ENCODE data around the gene TAF6. TPM values are rescaled to one million over a fixed set of nuclear protein-coding genes. Genes with fewer than 3 reads are reported as not detected.
A peak's percentile ranks its signal among the peaks of the same experiment; 100 is the strongest.

Gene TAF6
- total RNA-seq, 2 experiments from 2014 or later: 60.1 to 65.5 TPM

DNA sequence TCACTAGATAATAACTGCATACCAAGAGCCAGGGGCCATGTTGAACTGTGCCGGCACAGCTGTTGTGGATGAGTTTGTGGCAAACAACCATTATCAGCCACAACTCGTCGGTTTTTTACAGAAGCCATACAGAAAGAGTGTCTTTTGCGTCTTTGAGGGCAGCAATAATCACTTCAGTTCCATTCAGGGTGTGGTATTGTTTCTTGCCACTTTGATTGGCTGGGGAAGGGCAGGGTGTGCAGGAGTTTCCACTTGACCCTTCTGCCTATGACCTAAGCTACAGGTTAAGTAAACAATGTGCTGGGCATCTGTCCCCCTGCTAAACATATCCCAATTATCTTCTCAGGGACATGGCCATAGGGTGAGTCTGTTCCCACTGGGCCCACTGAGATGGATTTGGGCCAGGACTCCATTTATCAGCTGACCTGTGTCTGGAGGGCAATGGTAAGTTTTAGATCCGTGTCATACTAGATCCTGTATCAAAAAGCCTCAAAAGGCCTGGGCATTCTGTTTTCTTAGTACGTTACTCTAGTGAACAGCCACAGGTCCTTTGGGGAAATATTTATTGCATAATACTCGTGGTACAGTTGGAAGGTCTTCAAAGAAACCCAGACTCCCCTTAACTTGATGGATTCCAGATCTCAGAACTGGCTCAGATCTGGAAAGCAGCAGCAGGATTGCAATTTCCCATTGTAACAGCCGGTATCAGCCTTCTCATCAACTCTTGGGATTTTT lies 53.5 kb downstream of the TAF6 start:
- Mint-ChIP-seq H3K4me3 (no peak overlapping the region), H3K27me3 (no peaks in the 10 kb centered on the region), H3K9me3 (peaks cover 10% of the 10 kb centered on the region), H3K36me3 (ENCODE audit: low read depth) (peaks cover 41% of the 10 kb centered on the region), H3K4me1 (no peaks in the 10 kb centered on the region), H3K27ac (no peak overlapping the region)
- DNase-seq: no peak
- ChIA-PET CTCF (interaction anchor here (0.7 kb wide), 1 partner anchor 12 kb away, joined by 3 read pairs; no protein-coding TSS in a partner anchor), POLR2A (no interaction called here)

DNA sequence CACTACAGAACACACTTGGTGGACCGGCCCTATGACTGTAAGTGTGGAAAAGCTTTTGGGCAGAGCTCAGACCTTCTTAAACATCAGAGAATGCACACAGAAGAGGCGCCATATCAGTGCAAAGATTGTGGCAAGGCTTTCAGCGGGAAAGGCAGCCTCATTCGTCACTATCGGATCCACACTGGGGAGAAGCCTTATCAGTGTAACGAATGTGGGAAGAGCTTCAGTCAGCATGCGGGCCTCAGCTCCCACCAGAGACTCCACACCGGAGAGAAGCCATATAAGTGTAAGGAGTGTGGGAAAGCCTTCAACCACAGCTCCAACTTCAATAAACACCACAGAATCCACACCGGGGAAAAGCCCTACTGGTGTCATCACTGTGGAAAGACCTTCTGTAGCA lies 55.0 kb downstream of the TAF6 start:
- DNase-seq: no peak
- Mint-ChIP-seq H3K27me3 (no peaks in the 10 kb centered on the region), H3K27ac (no peak overlapping the region), H3K36me3 (ENCODE audit: low read depth) (peaks cover 31% of the 10 kb centered on the region), H3K9me3 (no peaks in the 10 kb centered on the region), H3K4me3 (no peak overlapping the region), H3K4me1 (no peaks in the 10 kb centered on the region)
- ChIA-PET POLR2A (no interaction called here), CTCF (interaction anchor here (1.1 to 1.3 kb wide), 4 partner anchors 8 to 28 kb away, joined by 3 to 4 read pairs (median 4); no protein-coding TSS in a partner anchor)

DNA sequence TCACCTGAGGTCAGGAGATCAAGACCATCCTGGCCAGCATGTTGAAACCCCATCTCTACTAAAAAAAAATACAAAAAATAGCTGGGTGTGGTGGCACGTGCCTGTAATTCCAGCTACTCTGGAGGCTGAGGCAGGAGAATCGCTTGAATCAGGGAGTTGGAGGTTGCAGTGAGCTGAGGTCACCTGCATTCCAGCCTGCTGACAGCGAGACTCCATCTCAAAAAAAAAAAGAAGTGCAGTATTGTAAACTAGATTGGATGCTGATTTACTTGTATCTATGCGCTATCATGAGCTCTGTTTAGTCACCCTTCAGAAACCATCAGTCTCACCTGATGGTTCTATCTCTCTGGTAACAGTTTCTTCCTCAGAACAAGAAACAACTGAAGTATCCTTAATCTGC lies 55.8 kb downstream of the TAF6 start:
- Mint-ChIP-seq H3K27me3 (no peaks in the 10 kb centered on the region), H3K36me3 (ENCODE audit: low read depth) (peaks cover 31% of the 10 kb centered on the region), H3K9me3 (no peaks in the 10 kb centered on the region), H3K27ac (no peak overlapping the region), H3K4me1 (no peaks in the 10 kb centered on the region), H3K4me3 (no peak overlapping the region)
- no peak for DNase-seq
- CTCF ChIA-PET: interaction anchor here (0.7 to 1.3 kb wide), 6 partner anchors 9 to 299 kb away, joined by 3 to 4 read pairs (median 4); no protein-coding TSS in a partner anchor
- POLR2A ChIA-PET: interaction anchor here (0.7 kb wide), 1 partner anchor 143 kb away, joined by 6 read pairs; no protein-coding TSS in a partner anchor

DNA sequence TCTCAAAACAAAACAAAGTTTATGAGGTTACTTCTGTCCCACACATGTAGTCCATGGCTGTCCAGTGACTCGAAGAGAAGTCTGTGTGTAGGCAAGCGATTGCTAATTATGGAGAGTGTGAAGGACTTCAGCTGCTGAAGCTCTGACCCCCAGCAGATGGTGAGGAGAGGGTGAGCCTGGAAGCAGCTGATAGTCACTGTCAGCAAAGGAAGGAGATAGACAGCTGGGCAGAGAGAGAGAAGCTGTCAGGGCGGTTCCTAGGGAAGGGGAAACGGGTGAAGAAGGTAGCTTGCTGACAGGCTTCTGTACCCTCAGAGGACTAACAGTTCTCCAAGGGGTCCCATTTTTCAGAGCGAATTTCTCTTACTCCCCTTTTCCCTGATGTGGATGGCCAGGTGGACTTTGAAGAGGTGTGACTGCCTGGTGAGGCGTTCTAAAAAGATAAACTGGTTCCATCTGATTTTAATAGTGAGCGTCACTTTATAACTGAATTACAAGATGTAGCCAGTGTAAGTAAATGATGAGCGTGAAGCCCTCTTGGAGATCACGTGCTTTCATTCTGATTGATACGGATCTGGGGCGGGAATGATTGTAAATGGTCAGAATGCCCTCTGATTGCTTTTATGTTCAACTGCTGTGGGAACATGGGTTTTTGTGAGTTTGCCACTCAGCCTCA lies 57.5 kb downstream of the TAF6 start:
- no peak overlapping the region for H3K4me3 Mint-ChIP-seq
- CTCF ChIA-PET: interaction anchor here (0.6 to 1.2 kb wide), 4 partner anchors 21 to 107 kb away, joined by 3 to 4 read pairs (median 4); no protein-coding TSS in a partner anchor
- POLR2A ChIA-PET: no interaction called here
- H3K4me1 Mint-ChIP-seq: no peaks in the 10 kb centered on the region
- peaks cover 25% of the 10 kb centered on the region for H3K36me3 Mint-ChIP-seq (ENCODE audit: low read depth)
- H3K9me3 Mint-ChIP-seq: no peaks in the 10 kb centered on the region
- no peak for DNase-seq
- no peaks in the 10 kb centered on the region for H3K27me3 Mint-ChIP-seq
- H3K27ac Mint-ChIP-seq: no peak overlapping the region

GRCh38 chr7:100059251-100059739 lies 59.9 kb downstream of the TAF6 start:
- H3K4me1 Mint-ChIP-seq: no peaks in the 10 kb centered on the region
- ChIA-PET POLR2A (no interaction called here), CTCF (interaction anchor here (0.6 to 1.9 kb wide), 4 partner anchors 9 to 65 kb away, joined by 3 to 5 read pairs (median 4); partner anchors contain the start of gene ZSCAN21)
- no peaks in the 10 kb centered on the region for H3K27me3 Mint-ChIP-seq
- no peaks in the 10 kb centered on the region for H3K9me3 Mint-ChIP-seq
- DNase-seq: no peak
- no peak overlapping the region for H3K4me3 Mint-ChIP-seq
- no peak overlapping the region for H3K27ac Mint-ChIP-seq
- peaks cover 14% of the 10 kb centered on the region for H3K36me3 Mint-ChIP-seq (ENCODE audit: low read depth)

Small RNA genes within 50 kb of the gene (microRNA-seq; reads per million reads assigned to microRNA genes)
- gene MIR106B (ENCODE audit: borderline microRNAs expressed, borderline replicate concordance) (7,763 reads per million, percentile 96 among the genes with 10 or more reads in this experiment), gene MIR25 (ENCODE audit: borderline microRNAs expressed, borderline replicate concordance) (940 reads per million, percentile 85 among the genes with 10 or more reads in this experiment), gene MIR4658 (ENCODE audit: borderline microRNAs expressed, borderline replicate concordance) (not detected), gene MIR93 (ENCODE audit: borderline microRNAs expressed, borderline replicate concordance) (6,587 reads per million, percentile 95 among the genes with 10 or more reads in this experiment)

Other genes with a start within 250 kb of the TAF6 start
- gene OR2AE1, start 242.3 kb downstream of the TAF6 start, total RNA-seq: under 1 TPM in 1 of 2 experiments, not detected in 1; 0.25 TPM
- 10 to 100 TPM; 33.3 to 33.5 TPM for gene TRIM4, start 199.8 kb downstream of the TAF6 start, total RNA-seq
- gene GJC3, start 189.7 kb downstream of the TAF6 start, total RNA-seq: under 1 TPM in 1 of 2 experiments, not detected in 1; 0.48 TPM
- gene AZGP1, start 143.3 kb downstream of the TAF6 start, total RNA-seq: not detected
- 10 to 100 TPM; 63.2 to 66.0 TPM for gene ZKSCAN1, start 103.8 kb downstream of the TAF6 start, total RNA-seq
- 1 to 10 TPM; 6.6 to 9.1 TPM for gene ZSCAN21, start 69.6 kb downstream of the TAF6 start, total RNA-seq
- gene ZNF3, start 37.6 kb downstream of the TAF6 start, total RNA-seq: 10 to 100 TPM; 24.5 to 28.3 TPM
- 10 to 100 TPM; 80.6 to 97.1 TPM for gene COPS6, start 30.4 kb downstream of the TAF6 start, total RNA-seq
- gene MCM7, start 18.0 kb downstream of the TAF6 start, total RNA-seq: 100 to 1,000 TPM; 292 to 321 TPM
- 10 to 100 TPM; 13.1 to 14.1 TPM for gene AP4M1, start 17.7 kb downstream of the TAF6 start, total RNA-seq
- 10 to 100 TPM; 40.5 to 40.7 TPM for gene CNPY4, start 276 bp upstream of the TAF6 start, total RNA-seq
- gene MBLAC1, start 7.6 kb upstream of the TAF6 start, total RNA-seq: 1 to 10 TPM; 2.3 to 3.6 TPM
- gene LAMTOR4, start 29.6 kb upstream of the TAF6 start, total RNA-seq: 100 to 1,000 TPM; 124 to 172 TPM
- gene TRAPPC14, start 39.4 kb upstream of the TAF6 start, total RNA-seq: 10 to 100 TPM; 54.0 to 54.6 TPM
- gene GAL3ST4, start 49.3 kb upstream of the TAF6 start, total RNA-seq: 10 to 100 TPM; 14.2 to 15.6 TPM
- 10 to 100 TPM; 13.9 to 20.9 TPM for gene GPC2, start 58.0 kb upstream of the TAF6 start, total RNA-seq
- 10 to 100 TPM; 24.2 to 24.7 TPM for gene STAG3, start 58.6 kb upstream of the TAF6 start, total RNA-seq
- gene PVRIG, start 100.6 kb upstream of the TAF6 start, total RNA-seq: 10 to 100 TPM; 61.2 to 66.6 TPM
- gene SPDYE3, start 188.3 kb upstream of the TAF6 start, total RNA-seq: not detected
- 10 to 100 TPM; 50.6 to 56.2 TPM for gene PILRB, start 238.8 kb upstream of the TAF6 start, total RNA-seq

Measured in activated CD4-positive, alpha-beta T cell treated with anti-CD3 and anti-CD28 coated beads, Interleukin-2, amount 10 ng/mL, durations not matched to agents 7 days and 5 days (primary cell).